Activated CD8-positive, alpha-beta memory T cell treated with anti-CD3 and anti-CD28 coated beads for 36 hours (primary cell): Measurements from ENCODE around the gene TNIK. TPM values are rescaled to one million over a fixed set of nuclear protein-coding genes. Genes with fewer than 3 reads are reported as not detected.

Experiments
- CTCF ChIA-PET: fragments of 350-600 bp; sonication (Branson Sonifier 250); formaldehyde crosslinking; loops from one replicate; lab custom pipeline; 2021; ENCODE audit warnings: antibody characterized with exemption; lab: Charles Lee
- POLR2A ChIA-PET: fragments of 350-600 bp; sonication (Branson Sonifier 250); formaldehyde crosslinking; loops from one replicate; lab custom pipeline; 2021; ENCODE audit warnings: antibody characterized with exemption; lab: Charles Lee
- total RNA-seq, 2 experiments: library from RNA; stranded (reverse); gene quantifications; one replicate each; pipeline ENCODE4 v1.2.3, GENCODE V29; 2021

The TNIK gene
- total RNA-seq, 2 experiments from 2014 or later = 15.4 to 17.8 TPM

GRCh38 chr3:171239757-171240503, 220.3 kb downstream of the TNIK start:
- CTCF ChIA-PET = no interaction called here

GRCh38 chr3:171237009-171237385, 223.2 kb downstream of the TNIK start:
- POLR2A ChIA-PET = interaction anchor here (0.7 kb wide), 1 partner anchor 222 kb away, joined by 6 read pairs; no protein-coding TSS in a partner anchor
- CTCF ChIA-PET = no interaction called here

More at GRCh38 chr3:171239757-171240503, 220.3 kb downstream of the TNIK start:
- POLR2A ChIA-PET = no interaction called here

GRCh38 chr3:171236265-171237008, 223.8 kb downstream of the TNIK start:
- ChIA-PET POLR2A (interaction anchor here (0.7 kb wide), 1 partner anchor 223 kb away, joined by 6 read pairs; no protein-coding TSS in a partner anchor), CTCF (no interaction called here)

- CTCF ChIA-PET = no interaction called here
- POLR2A ChIA-PET = no interaction called here
Observed at GRCh38 chr3:171234298-171235010, 225.8 kb downstream of the TNIK start.

- ChIA-PET POLR2A (interaction anchor here (0.6 kb wide), 1 partner anchor 67 kb away, joined by 3 read pairs; no protein-coding TSS in a partner anchor), CTCF (no interaction called here)
Observed at GRCh38 chr3:171231361-171231760, 228.8 kb downstream of the TNIK start.

GRCh38 chr3:171230865-171231264, 229.3 kb downstream of the TNIK start:
- CTCF ChIA-PET = no interaction called here
- POLR2A ChIA-PET = no interaction called here

- ChIA-PET CTCF (no interaction called here), POLR2A (no interaction called here)
Observed at GRCh38 chr3:171229173-171229572, 231.0 kb downstream of the TNIK start.

- POLR2A ChIA-PET = no interaction called here
- CTCF ChIA-PET = no interaction called here
Observed at GRCh38 chr3:171228240-171228639, 232.0 kb downstream of the TNIK start.

GRCh38 chr3:171227828-171228227, 232.4 kb downstream of the TNIK start:
- ChIA-PET CTCF (no interaction called here), POLR2A (no interaction called here)

GRCh38 chr3:171227359-171227758, 232.8 kb downstream of the TNIK start:
- CTCF ChIA-PET = no interaction called here
- POLR2A ChIA-PET = no interaction called here

GRCh38 chr3:171226794-171227193, 233.4 kb downstream of the TNIK start:
- ChIA-PET CTCF (no interaction called here), POLR2A (no interaction called here)

- POLR2A ChIA-PET = no interaction called here
- CTCF ChIA-PET = no interaction called here
Observed at GRCh38 chr3:171225708-171226107, 234.5 kb downstream of the TNIK start.

GRCh38 chr3:171225165-171225564, 235.0 kb downstream of the TNIK start:
- ChIA-PET POLR2A (no interaction called here), CTCF (interaction anchor here (1.0 kb wide), 1 partner anchor 547 kb away, joined by 3 read pairs; no protein-coding TSS in a partner anchor)

- CTCF ChIA-PET = interaction anchor here (0.7 kb wide), 1 partner anchor 34 kb away, joined by 3 read pairs; no protein-coding TSS in a partner anchor
- POLR2A ChIA-PET = no interaction called here
Observed at GRCh38 chr3:171223396-171223795, 236.8 kb downstream of the TNIK start.

- POLR2A ChIA-PET = no interaction called here
- CTCF ChIA-PET = interaction anchor here (0.7 kb wide), 1 partner anchor 34 kb away, joined by 3 read pairs; no protein-coding TSS in a partner anchor
Observed at GRCh38 chr3:171222995-171223394, 237.2 kb downstream of the TNIK start.

GRCh38 chr3:171221597-171221996, 238.6 kb downstream of the TNIK start:
- CTCF ChIA-PET = interaction anchor here (0.5 kb wide), 1 partner anchor 1462 kb away, joined by 3 read pairs; no protein-coding TSS in a partner anchor
- POLR2A ChIA-PET = no interaction called here

GRCh38 chr3:171221104-171221503, 239.1 kb downstream of the TNIK start:
- ChIA-PET CTCF (no interaction called here), POLR2A (no interaction called here)

GRCh38 chr3:171219258-171219657, 240.9 kb downstream of the TNIK start:
- POLR2A ChIA-PET = no interaction called here
- CTCF ChIA-PET = no interaction called here

- ChIA-PET CTCF (no interaction called here), POLR2A (no interaction called here)
Observed at GRCh38 chr3:171218069-171218468, 242.1 kb downstream of the TNIK start.

GRCh38 chr3:171213907-171214306, 246.3 kb downstream of the TNIK start:
- ChIA-PET POLR2A (no interaction called here), CTCF (no interaction called here)
